HepG2 (cell line): ENCODE data around the gene CDHR4.

ENCODE experiments used
- HCFC1 ChIP-seq: fragments of 150-350 bp; IDR thresholded peaks from 2 replicates; pipeline ENCODE4 v1.6.1; 2014; ENCODE audit warnings: low read depth, low read length
- KAT8 ChIP-seq: IDR thresholded peaks from 2 replicates; pipeline ENCODE4 v1.6.1; 2016; ENCODE audit warnings: missing genetic modification reagents, missing compliant biosample characterization
- MIER2 ChIP-seq: IDR thresholded peaks from 2 replicates; pipeline ENCODE4 v1.6.1; 2016; ENCODE audit warnings: missing biosample characterization, missing genetic modification reagents
- POLR2A ChIP-seq, 2 experiments: IDR thresholded peaks; 2 replicates each; pipeline ENCODE4 v1.6.1; 2011; ENCODE audit warnings: low read depth in 2 of 2, low read length in 2 of 2, mild to moderate bottlenecking in 1 of 2, moderate library complexity in 1 of 2; ENCODE audit not compliant: insufficient read depth in 1 of 2
- PRMT3 ChIP-seq: sonication (generic); formaldehyde crosslinking; IDR thresholded peaks from 2 replicates; pipeline ENCODE4 v1.8.1; 2022; ENCODE audit warnings: low read depth, mild to moderate bottlenecking, moderate library complexity, missing genetic modification reagents, borderline replicate concordance
- RAD21 ChIP-seq: fragments of 450-650 bp; formaldehyde crosslinking; IDR thresholded peaks from 2 replicates; pipeline ENCODE4 v1.5.0; 2020; ENCODE audit warnings: mild to moderate bottlenecking
- SMAD1 ChIP-seq: sonication (generic); formaldehyde crosslinking; IDR thresholded peaks from 2 replicates; pipeline ENCODE4 v1.4.0; 2020; ENCODE audit warnings: missing genetic modification reagents, low read depth, mild to moderate bottlenecking, borderline replicate concordance
- ZNF329 ChIP-seq: sonication (generic); formaldehyde crosslinking; IDR thresholded peaks from 2 replicates; pipeline ENCODE4 v1.9.0; 2021; ENCODE audit warnings: low read depth, mild to moderate bottlenecking, missing genetic modification reagents
- ZNF484 ChIP-seq: sonication (generic); formaldehyde crosslinking; IDR thresholded peaks from 2 replicates; pipeline ENCODE4 v1.5.1; 2020; ENCODE audit warnings: mild to moderate bottlenecking, low read depth, missing genetic modification reagents, borderline replicate concordance
- ZNF792 ChIP-seq: IDR thresholded peaks from 2 replicates; pipeline ENCODE4 v1.6.1; 2016

GRCh38 chr3:49805897-49806701 lies 6.4 kb upstream of the CDHR4 start:
- TF ChIP-seq ZNF484 (no peak), ZNF792 (CRISPR knock-in tag) (no peak), HCFC1 (no peak), KAT8 (no peak), SMAD1 (CRISPR knock-in tag) (no peak), RAD21 (CRISPR knock-in tag) (no peak), POLR2A (IDR thresholded peaks at IDR 0.05; ENCODE audit: insufficient read depth in 1 of 2, low read depth in 2 of 2, low read length in 2 of 2) (no peak), ZNF329 (no peak), MIER2 (no peak), PRMT3 (CRISPR knock-in tag) (no peak)
